Measurements from ENCODE around the gene PRDX1. TPM values are rescaled to one million over a fixed set of nuclear protein-coding genes. Genes with fewer than 3 reads are reported as not detected.
A peak's percentile ranks its signal among the peaks of the same experiment; 100 is the strongest.

Gene PRDX1
- total and polyA plus RNA-seq, 2 of the 13 experiments (the other 11 are each of a cell fraction or from before 2014, with no cell fraction given) = 761 to 1,898 TPM

GRCh38 chr1:45526135-45526644, 4.5 kb upstream of the PRDX1 start (continued):
- TF ChIP-seq FOXA3 (CRISPR knock-in tag; IDR thresholded peaks at IDR 0.05) = peak; percentile 64
- TF ChIP-seq ZNF362 (CRISPR knock-in tag; IDR thresholded peaks at IDR 0.05; ENCODE audit: borderline replicate concordance) = peak; percentile 98
- peak; percentile 17; the same call in 1 of the 2 replicates for TF ChIP-seq CEBPG (CRISPR knock-in tag; IDR thresholded peaks at IDR 0.05)
- no peak for TF ChIP-seq REST (IDR thresholded peaks at IDR 0.05; ENCODE audit: borderline replicate concordance in 1 of 2, low read depth in 1 of 2, low read length in 2 of 2)
- TF ChIP-seq ZNF337 (CRISPR knock-in tag; IDR thresholded peaks at IDR 0.05; ENCODE audit: borderline replicate concordance, low read depth) = no peak
- TF ChIP-seq IRF2 (CRISPR knock-in tag; IDR thresholded peaks at IDR 0.05) = no peak
- peak; percentile 45; the same call in 1 of the 2 replicates for TF ChIP-seq HNF4G (IDR thresholded peaks at IDR 0.05; ENCODE audit: borderline replicate concordance, low read depth, low read length)
- no peak for TF ChIP-seq HNF4G (CRISPR knock-in tag; IDR thresholded peaks at IDR 0.05; ENCODE audit: borderline replicate concordance, low read depth)
- TF ChIP-seq EP300 (IDR thresholded peaks at IDR 0.05; ENCODE audit: low read depth in 2 of 2, low read length in 2 of 2) = peak in 1 of 2 experiments; percentile 45; a peak in 1 of 4 replicates
- TF ChIP-seq EP300 (CRISPR knock-in tag; IDR thresholded peaks at IDR 0.05; ENCODE audit: borderline replicate concordance) = no peak
- TF ChIP-seq PBX3 (CRISPR knock-in tag; IDR thresholded peaks at IDR 0.05; ENCODE audit: borderline replicate concordance) = no peak
- TF ChIP-seq HNF4A (CRISPR knock-in tag; IDR thresholded peaks at IDR 0.05) = peak; percentile 75
- no peak for TF ChIP-seq ZNF558 (CRISPR knock-in tag; IDR thresholded peaks at IDR 0.05; ENCODE audit: borderline replicate concordance)
- TF ChIP-seq MNT (IDR thresholded peaks at IDR 0.05) = peak; percentile 48; the same call in 1 of the 2 replicates
- no peak for TF ChIP-seq YEATS2 (CRISPR knock-in tag; IDR thresholded peaks at IDR 0.05; ENCODE audit: borderline replicate concordance)
- no peak for TF ChIP-seq ARID3A (IDR thresholded peaks at IDR 0.05; ENCODE audit: low read depth, low read length)

All from HepG2 (cell line).